ENCODE data around the gene FAM151B.
"Not testable (repeated sequence)": the region's sequence is repeated elsewhere in the genome, so short reads cannot be mapped to it uniquely, and the experiment has no call there.

Gene FAM151B

DNA sequence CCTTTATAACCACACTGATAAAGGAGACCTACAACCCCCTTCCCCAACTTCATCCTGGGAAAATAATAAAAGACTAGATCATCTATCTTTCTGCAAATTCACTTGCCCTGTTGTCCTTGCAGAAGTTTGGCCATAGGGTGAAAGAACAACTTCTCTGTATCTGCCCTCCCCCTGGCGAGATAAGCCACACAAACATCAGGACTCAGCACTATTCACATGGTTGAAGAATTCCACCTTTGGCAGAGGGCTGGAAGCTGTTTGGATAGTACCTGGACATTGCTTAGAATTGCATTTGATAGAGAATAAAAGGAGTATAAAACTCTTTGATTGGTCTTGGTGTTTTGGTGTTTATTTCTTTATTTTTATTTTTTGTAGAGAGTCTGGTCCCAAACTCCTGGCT is 16.9 kb downstream of the FAM151B start:
- no peak for DNase-seq

DNA sequence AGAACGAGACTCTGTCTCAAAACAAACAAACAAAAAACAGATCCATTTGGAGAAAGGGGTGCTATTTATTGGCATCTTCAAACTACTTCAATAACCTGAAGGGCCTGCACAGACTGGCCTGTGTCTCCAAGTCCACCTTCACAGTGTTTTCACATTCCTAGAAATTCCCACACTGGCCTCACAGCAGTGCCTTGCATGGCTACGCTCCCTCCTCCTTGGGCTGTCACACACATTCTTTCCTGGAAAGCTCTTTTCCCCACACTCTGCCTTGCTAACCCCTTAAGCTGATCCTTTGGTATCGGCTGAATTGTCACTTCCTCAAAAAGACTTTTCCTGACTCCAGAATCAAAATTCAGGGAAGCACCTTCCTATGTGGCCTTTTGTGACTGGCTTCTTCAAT is 19.8 kb downstream of the FAM151B start:
- DNase-seq: no peak

DNA sequence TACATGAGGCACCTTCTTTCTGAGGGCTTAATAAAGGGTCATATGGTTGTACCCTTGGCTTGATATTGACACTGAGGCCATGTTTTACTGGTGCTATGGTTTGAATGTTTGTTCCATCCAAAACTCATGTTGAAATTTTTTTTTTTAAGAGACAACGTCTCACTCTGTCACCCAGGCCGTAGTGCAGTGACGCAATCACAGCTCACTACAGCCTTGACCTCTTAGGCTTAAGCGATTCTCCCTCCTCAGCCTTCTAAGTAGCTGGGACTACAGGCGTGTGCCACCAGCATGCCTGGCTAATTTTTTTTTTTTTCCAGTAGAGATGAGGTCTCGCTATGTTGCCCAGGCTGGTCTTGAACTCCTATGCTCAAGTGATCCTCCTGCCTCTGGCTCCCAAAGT is 20.9 kb downstream of the FAM151B start:
- DNase-seq: no peak

DNA sequence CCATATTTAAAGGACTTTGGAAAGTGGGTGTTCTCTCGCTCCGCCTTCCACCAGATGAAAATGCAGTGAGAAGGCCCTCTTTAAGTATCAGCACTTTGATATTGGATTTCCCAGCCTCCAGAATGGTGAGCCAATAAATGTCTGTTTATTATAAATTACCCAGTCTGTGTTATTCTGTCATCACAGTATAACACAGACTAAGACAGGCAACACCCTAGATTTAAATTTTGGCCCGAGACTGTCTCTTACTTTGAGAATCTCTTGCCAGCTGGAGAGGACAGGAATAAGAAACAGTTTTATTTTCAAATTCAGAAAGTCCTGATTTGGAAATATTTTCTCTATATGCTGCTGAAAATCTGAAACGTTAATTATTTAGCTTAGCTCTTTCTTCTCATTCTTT is 21.5 kb downstream of the FAM151B start:
- DNase-seq: no peak

DNA sequence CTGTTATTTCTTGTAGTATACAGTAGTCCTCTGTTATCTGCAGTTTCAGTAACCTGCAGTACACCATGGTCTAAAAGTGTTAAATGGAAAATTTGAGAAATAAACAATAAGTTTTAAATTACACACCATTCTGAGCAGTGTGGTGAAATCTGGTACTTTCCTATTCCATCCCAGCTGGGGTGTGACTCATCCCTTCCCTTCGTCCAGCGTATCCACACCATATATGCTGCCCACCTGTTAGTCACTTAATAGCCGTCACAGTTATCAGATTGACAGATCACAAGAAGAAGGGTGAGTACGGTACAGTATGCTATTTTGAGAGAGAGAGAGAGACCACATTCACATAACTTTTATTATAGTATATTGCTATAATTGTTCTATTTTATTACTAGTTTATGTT is 28.9 kb downstream of the FAM151B start:
- DNase-seq: peak; percentile 55 to 77

DNA sequence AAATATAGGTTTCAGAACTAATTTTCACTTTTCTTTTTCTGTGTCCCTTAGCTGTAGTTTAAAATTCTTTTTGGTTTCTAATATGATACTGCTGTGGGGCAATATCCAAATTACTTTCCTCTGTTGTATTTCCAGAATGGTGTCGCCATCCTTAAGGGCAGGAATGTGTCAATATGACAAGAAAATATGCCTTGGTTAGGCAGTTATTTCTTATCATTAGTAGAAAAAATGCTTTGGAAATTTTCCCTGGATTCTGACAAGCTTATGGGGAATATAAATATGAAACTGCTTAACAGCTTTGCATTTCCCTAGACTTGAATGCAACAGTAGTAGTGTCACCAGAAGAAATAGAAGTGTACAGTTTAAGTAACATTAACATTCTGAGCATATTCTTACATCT is 52.8 kb downstream of the FAM151B start:
- DNase-seq: no peak

DNA sequence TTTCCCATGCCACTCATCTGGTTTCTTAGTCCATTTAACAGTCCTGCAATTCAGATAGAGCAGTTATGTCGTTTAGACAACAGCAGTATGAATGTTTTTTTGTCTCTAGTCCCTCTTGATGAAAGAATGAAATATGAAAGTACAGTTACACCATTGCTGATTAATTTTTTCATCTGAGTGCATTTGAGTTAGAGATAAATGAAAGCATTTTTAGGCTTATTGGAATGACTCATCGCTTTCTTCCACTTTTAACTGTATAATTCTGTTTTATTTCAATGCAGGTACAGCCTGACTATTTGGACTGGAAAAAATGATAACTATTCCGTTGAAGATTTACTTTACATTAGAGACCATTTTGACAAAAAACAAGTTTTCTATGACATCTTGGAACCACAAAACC is 53.5 kb downstream of the FAM151B start:
- DNase-seq: no peak

DNA sequence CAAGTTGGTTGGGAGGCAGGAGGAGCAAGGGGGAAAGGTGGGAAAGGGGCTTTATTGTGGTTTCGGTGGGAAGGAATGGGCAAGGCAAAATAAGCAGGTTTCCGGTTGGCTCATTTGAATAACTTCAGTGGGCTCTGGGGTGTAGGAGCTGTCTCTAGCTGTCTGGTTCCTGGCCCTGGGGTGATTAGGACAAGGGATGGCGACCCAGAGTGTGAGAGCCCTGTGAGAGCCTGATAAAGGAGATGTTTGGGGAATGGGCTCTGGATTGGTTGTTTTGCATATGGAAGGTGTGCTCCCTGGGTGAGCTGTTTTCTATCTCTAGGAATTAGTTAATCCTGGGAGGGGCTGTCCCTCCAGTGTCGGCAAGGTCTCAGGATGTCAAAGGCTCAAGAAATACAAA is 66.7 kb downstream of the FAM151B start:
- no peak for DNase-seq

DNA sequence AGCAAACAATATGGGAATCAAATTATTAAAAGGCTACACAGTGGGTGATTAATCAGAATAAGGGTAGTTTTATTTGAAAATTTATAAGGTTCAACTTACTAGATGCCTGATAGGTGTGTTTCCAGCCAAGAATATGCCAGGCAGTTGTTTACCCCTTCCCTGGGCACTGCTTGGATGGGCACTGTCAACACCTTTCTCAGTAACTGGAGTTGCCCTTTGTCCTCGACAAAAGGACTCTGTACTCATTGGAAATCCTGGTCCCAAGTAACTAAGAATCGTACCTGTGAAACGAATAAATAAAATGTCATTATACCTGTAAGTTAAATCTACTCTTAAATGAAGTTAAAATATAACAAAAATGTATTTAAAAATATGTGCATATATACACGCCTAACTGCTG is 67.2 kb downstream of the FAM151B start:
- DNase-seq: no peak

DNA sequence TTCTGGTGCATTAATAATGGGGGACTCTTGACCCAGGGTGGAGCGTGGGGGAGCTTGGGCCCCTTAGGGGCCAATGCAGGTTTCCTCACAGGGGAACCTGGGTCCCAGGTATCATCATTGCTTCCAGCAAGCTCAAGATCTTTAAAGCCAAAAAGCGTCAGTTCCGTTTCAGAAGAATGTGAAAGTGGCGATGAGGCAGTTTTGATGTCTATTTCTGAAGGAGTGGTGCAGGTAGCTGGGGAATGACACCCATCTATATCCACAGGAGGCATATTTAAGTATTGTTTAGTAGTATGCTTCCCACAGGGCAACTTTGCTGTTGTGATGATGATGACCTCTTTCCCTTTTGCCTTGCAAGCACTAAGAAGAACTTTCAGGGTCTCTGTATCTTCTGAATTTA is 71.3 kb downstream of the FAM151B start:
- DNase-seq: no peak

DNA sequence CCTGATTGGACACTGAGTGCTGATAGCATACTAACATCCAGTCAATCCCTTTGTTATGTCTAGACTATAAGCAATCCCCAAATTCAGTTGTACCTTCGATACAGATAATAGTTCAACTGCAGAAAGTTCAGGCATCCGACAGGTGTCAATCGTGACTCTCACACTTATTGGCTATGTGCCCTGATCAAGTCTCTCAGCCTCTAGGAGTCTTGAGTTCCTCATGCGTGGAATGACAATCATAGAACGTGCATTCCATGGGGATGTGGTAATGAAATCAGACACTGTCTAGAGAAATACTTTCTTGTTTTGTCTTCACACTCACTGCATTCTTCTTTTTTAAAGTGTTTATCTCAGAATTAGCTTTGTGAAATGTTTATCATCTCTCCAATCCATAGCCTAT is 77.4 kb downstream of the FAM151B start:
- no peak for DNase-seq

DNA sequence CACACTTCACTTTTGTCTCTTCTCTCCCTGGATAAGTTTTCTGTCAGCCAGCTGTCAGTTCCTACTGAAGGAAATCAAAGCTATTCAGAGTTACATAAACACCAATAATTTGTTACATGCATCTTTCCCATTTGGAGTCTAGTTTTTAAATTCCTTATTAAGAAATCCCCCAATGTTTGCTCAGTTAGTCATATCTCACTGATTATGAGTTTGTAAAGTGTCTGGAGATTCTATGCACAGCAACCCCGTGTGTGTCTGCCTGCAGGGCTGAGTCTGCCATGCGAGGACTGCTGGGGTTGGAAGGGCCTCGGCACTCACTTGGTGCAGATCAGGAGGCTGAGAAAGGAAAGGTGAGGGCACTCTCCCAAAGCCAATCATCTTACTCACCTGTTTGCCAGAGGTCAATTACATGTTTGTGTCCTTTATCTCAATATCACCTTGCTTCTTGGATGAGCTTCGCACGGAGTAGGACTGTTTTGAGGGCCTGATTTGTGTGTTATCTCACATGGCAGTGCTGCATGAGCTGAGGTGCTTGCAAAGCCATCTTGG is 78.9 kb downstream of the FAM151B start:
- DNase-seq: no peak

DNA sequence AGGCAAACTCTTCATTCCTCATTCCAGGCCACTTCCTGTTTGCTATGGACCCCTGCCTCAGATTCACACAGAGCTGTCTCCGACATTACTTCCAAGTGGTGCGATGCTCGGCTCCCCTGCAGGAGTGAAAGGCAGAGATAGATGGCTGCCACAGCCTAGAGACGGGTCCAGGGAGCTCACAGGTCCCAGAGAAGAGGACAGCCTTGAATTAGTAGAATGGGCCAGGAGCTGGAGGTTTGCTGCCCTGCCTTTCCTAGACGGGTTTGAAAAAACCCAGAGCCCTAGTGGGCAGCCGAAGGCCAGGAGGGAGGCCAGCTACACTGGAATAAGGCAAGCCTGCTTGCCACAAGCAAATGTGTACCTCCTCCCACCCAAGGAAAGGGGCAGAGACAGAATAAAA is 80.4 kb downstream of the FAM151B start:
- DNase-seq: no peak

DNA sequence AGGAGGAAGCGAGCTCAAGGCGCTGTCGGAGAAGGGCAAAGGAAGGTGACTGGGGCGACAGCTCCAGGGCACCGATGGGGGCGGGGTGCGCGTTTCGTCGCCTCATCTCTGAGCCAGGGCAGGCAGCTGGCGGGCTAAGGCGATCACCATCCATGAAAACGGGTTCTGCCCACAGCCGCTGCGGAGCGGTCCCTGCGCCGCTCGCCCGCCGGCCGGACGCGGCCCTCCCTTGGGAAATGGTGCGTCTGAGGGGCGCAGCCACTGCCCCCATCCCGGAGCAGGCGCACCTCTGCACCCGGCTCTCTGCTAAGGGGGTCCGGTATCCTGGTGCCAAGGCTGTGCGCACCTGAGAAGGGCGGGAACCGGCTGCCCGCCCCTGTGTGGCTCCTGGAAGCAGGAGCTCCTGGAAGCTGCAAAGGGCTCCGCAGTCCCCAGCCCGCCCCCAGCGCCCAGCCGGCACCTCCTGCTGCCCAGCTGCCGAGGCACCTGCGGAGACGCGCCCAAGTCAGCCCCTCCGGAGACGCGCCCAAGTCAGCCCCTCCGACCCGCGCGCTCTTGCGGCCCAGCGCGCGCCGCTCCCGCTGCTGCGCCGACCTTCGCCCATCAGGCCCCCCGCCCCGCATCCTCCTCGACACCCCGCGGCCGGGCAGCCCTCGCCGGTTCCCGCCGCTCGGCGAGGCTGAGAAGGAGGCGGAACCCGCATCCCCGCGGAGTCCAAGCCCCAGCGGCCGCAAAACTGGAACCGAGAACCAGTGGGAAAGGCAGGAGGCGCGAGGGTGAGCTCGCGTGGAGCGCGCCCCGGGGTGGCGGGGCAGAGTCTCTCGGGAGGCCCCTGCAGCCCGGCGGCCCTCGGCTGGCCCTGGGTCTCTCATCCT is 81.4 kb downstream of the FAM151B start:
- no peak for DNase-seq

DNA sequence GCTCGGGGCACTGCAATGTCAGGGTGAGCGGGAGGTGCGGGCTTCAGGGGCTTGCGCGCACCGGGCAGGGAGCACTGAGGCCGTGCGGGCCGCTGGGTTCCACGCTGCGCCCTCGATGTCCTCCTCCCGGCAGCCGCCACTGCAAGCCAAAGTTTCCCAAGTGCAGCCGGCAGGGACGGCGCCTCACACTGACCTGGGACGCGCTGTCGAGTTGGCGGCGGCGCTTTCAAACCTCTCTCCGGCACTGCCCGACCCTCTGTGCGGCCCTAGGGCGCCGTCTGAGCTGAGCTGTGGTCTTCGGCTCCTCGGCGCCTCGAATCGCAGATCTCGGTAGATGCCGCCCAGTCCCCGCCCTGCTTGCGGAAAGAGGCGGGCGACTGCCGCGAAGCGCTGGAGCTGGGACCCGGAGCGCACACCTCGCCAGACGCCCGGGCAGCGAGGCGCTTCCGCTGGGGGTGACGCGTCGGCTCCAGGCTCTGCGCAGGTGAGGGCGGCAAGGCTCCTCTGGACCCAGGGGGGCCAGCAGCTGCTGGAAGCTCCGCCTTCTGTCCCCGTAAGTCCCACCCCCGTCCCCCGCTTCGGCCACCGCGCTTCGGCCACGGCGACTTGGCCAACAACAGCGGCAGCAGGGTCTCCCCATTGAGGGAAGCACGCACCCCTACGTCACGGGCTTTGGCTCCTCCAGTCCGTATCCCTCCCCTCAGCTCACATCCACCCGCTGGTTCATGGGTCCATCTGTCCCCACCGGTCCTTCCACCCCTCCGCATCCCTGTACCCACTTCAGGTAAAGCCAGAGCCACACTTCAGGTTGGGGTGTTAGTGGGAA is 82.3 kb downstream of the FAM151B start, which contains the start of gene ANKRD34B:
TSS of gene ANKRD34B (minus strand) at position 320 of the 826 bp plus-strand sequence. CDS start 10,261 bp downstream, outside the sequence.
- no peak for DNase-seq

DNA sequence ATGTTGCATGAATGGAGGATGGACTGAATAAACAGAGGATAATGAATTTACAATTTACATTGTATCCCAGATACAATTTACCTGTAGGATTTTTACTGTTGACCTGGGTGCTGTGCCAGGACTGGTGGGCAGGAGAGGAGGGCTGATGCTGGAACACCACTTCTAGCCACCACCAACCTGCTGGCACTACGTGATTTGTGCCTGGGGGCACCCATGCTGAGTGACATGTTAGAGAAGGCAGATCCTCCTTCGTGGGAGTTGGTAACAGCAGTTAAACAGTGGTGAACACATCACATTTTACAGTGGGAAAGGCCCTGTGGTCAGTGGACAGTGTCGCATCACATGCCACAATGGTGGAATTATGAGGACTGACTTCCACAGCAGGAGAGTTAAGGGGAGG is 85.2 kb downstream of the FAM151B start:
- DNase-seq: no peak

DNA sequence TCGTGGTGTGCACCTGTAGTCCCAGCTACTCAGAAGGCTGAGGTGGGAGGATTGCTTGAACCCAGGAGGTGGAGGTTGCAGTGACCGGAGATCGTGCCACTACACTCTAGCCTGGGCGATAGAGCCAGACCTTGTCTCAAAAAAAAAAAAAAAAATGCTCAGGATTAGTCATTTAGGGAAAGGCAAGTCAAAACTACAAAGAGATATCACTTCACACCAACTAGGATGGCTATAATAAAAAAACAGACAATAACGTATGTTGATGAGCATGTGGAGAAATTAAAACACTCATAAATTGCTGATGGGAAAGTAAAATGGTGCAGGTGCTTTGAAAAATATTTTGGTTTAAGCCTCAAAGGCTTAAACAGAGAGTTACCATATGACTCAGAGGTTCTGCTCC is 88.5 kb downstream of the FAM151B start:
- DNase-seq: no peak

DNA sequence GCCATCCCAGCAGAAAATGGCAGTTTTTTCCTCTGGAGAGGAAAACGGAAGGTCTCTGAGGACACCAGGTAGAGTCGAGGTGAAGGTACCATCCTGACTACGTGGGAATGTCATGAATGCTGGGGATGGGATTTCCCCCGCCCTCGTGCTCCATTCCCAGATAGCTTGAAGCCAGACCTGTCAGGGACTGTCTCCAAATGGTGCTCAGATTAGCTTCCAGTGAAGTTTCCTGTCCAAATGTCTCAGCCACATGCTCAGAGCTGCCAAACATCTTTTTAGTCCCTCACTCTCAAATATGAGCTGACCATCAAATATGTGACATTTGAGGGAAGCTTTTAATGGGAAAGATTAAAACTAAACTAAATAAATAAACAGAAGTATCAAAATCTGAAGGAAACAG is 89.8 kb downstream of the FAM151B start:
- DNase-seq: no peak

DNA sequence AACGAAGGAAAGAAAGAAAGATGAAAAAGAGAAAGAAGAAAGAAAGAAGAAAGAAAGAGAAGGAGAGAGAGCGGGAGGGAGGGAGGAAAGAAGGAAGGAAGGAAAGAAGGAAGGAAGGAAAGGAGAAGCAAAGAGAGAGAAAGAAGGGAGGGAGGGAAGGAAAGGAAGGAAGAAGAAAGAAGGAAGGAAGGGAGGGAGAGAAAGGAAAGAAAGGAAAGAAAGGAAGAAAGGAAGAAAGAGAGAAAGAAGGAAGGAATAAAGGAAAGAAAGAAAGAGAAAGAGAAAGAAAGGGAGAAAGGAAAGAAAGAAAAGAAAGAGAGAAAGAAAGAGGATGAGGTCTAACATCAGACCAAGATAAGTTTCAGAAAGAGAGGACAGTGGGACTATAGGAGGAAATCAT is 91.2 kb downstream of the FAM151B start:
- DNase-seq: no peak

DNA sequence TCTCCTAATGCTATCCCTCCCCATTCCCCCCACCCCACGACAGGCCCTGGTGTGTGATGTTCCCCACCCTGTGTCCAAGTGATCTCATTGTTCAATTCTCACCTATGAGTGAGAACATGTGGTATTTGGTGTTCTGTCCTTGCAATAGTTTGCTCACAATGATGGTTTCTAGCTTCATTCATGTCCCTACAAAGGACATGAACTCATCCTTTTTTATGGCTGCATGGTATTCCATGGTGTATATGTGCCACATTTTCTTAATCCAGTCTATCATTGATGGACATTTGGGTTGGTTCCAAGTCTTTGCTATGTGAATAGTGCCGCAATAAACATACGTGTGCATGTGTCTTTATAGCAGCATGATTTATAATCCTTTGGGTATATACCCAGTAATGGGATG is 92.4 kb downstream of the FAM151B start:
- not testable (repeated sequence) for DNase-seq

DNA sequence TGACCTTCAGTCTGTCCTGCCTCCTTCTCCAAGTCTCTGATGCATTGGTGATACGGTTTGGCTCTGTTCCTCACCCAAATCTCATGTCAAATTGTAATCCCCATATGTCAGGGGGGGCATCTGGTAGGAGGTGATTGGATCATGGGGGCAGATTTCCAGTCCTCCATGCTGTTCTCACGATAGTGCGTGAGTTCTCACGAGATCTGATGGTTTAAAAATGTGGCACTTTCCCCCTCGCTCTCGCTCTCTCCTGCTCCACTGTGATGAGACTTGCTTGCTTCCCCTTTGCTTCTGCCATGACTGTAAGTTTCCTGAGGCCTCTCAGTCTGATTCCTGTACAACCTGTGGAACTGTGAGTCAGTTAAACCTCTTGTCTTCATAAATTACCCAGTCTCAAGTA is 96.9 kb downstream of the FAM151B start:
- no peak for DNase-seq

DNA sequence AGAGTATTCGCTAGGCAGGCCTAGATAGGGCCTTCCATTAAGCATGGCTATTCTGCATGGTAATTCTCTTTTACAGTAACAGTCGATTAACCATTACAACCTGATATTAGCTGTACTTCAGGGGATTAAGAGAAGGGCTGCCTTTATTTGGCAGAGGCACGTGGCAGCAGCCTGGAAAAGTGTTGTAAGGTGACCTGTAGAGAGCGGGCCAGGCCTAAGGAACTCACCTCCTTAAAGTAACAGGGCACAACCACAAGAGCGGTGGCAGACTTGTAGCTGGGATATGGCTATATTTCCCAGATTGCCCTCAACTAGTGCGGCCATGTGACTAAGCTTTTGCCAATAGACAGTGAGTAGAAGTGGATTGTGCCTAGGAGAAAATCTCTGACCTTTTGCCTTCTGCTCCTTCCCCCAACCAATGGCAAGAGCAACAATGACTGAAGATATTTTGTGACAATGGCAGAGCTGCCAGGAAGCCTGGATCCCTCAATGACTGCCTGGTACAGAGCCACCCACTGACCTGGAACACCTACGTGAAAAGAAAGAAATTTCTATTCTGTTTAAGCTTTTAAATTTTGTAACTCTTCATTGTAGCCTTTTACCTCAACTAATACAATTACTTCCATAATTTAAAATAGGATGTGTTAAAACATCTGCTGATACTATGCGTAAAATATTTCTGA is 101.1 kb downstream of the FAM151B start:
- DNase-seq: no peak

DNA sequence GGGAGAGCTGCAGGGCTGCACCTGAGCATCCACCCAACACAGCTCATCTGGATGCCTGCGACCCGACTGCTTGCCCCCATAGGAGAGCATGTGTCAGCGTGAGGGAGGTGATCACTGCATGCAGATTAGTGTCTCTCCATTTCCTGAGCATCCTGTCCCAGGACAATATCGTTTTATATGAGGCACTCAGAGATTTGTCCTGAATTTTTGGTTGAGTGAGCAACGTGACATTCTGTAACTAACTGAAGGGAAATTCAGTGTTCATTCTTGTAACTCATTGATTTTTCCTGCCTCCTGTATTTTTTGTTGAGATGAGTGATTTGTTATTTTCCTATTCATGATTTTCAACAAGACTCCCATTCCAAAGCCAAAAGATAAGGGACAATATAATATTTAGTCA is 102.9 kb downstream of the FAM151B start:
- DNase-seq: no peak
